A549 (cell line): ENCODE results near the gene CREB3L1. TPM values are rescaled to one million over a fixed set of nuclear protein-coding genes. Genes with fewer than 3 reads are reported as not detected.
A peak's percentile ranks its signal among the peaks of the same experiment; 100 is the strongest.

Experiments
- ATAC-seq, 2 experiments: fragments of 200-7000 bp in 1 of 2; fragments of >200 bp in 1 of 2; cut with Nextera tagmentation in 1 of 2; cut with Tn5 transposase in 1 of 2; 3 replicates each; pipeline versions ENCODE4 v1.8.0 to v1.9.1; 2018 to 2020; ENCODE audit warnings: mild to moderate bottlenecking in 1 of 2, moderate library complexity in 1 of 2
- CTCF ChIA-PET: fragments of 300-600 bp; sonication (Branson Sonifier 250); formaldehyde crosslinking; extraction: SDS; loops from one replicate; lab custom pipeline; 2021; ENCODE audit warnings: antibody characterized with exemption, inconsistent platforms; lab: Yijun Ruan, JAX
- POLR2A ChIA-PET: fragments of 350-600 bp; formaldehyde crosslinking; extraction: SDS; loops from one replicate; lab custom pipeline; 2021; ENCODE audit warnings: antibody characterized with exemption, inconsistent platforms; lab: Yijun Ruan, JAX
- DNase-seq, 2 experiments: peaks; one replicate each; pipeline versions ENCODE4 v3.0.0 to v3.0.0-alpha.2; 2011 to 2016; ENCODE audit warnings: low read depth in 1 of 2, low spot score in 1 of 2
- FAIRE-seq: peaks from 2 replicates; lab custom pipeline; 2011; peaks lifted over from hg19 to GRCh38; lab: Jason Lieb, UNC
- H3K27ac ChIP-seq, 2 experiments: fragments of >200 bp; sonication (Bioruptor Twin); formaldehyde crosslinking; 3 replicates each; pipeline ENCODE4 v1.5.1; 2016 to 2017
- H3K4me1 ChIP-seq: fragments of >200 bp; sonication (Bioruptor Twin); formaldehyde crosslinking; 3 replicates; pipeline ENCODE4 v1.6.1; 2016
- H3K4me2 ChIP-seq: fragments of >200 bp; sonication (Bioruptor Twin); formaldehyde crosslinking; 3 replicates; pipeline ENCODE4 v1.6.1; 2016
- H3K4me3 ChIP-seq: fragments of >200 bp; sonication (Bioruptor Twin); formaldehyde crosslinking; 3 replicates; pipeline ENCODE4 v1.5.1; 2016
- H3K9me3 ChIP-seq: fragments of >200 bp; sonication (Bioruptor Twin); formaldehyde crosslinking; 3 replicates; pipeline ENCODE4 v1.6.1; 2016
- CBX8 ChIP-seq: fragments of 200-600 bp; sonication (generic); IDR thresholded peaks from 2 replicates; pipeline ENCODE4 v1.6.1; 2016
- CEBPB ChIP-seq, 2 experiments: fragments of >200 bp in 1 of 2; sonication (Bioruptor Twin) in 1 of 2; formaldehyde crosslinking in 1 of 2; IDR thresholded peaks; 2 replicates each; pipeline ENCODE4 v1.6.1; 2012 to 2016
- CHD2 ChIP-seq: fragments of 150-350 bp; IDR thresholded peaks from 2 replicates; pipeline ENCODE4 v1.6.1; 2014; ENCODE audit warnings: low read length; ENCODE audit not compliant: partially characterized antibody
- E2F6 ChIP-seq: IDR thresholded peaks from 2 replicates; pipeline ENCODE4 v1.6.1; 2012; ENCODE audit warnings: low read depth, borderline replicate concordance
- EHMT2 ChIP-seq: fragments of 200-600 bp; sonication (generic); IDR thresholded peaks from 2 replicates; pipeline ENCODE4 v1.6.1; 2016; ENCODE audit warnings: antibody characterized with exemption, low read depth, mild to moderate bottlenecking, moderate library complexity
- ELK1 ChIP-seq: fragments of 150-350 bp; IDR thresholded peaks from 2 replicates; pipeline ENCODE4 v1.6.1; 2014; ENCODE audit warnings: low read depth, mild to moderate bottlenecking, low read length
- FOSB ChIP-seq: fragments of 250-450 bp; sonication (Bioruptor Pico); IDR thresholded peaks from 2 replicates; pipeline ENCODE4 v1.5.0; 2020; ENCODE audit warnings: mild to moderate bottlenecking, moderate library complexity
- FOSL2 ChIP-seq, 2 experiments: fragments of 450-650 bp in 1 of 2; fragments of >200 bp in 1 of 2; sonication (Bioruptor Twin) in 1 of 2; formaldehyde crosslinking; IDR thresholded peaks; 2 replicates each; pipeline versions ENCODE4 v1.5.0 to v1.6.1; 2016 to 2020; ENCODE audit warnings: mild to moderate bottlenecking in 1 of 2, moderate library complexity in 1 of 2
- FOXS1 ChIP-seq: fragments of 250-450 bp; sonication (Bioruptor Pico); IDR thresholded peaks from 2 replicates; pipeline ENCODE4 v1.5.0; 2020; ENCODE audit warnings: mild to moderate bottlenecking, moderate library complexity
- HDAC2 ChIP-seq: fragments of 200-600 bp; sonication (generic); IDR thresholded peaks from 2 replicates; pipeline ENCODE4 v1.6.1; 2016
- HOXB13 ChIP-seq: fragments of 250-450 bp; sonication (Bioruptor Pico); IDR thresholded peaks from 2 replicates; pipeline ENCODE4 v1.5.0; 2020; ENCODE audit warnings: low read depth, mild to moderate bottlenecking, moderate library complexity
- HOXB5 ChIP-seq: fragments of 250-450 bp; sonication (Bioruptor Pico); IDR thresholded peaks from 2 replicates; pipeline ENCODE4 v1.5.0; 2020; ENCODE audit warnings: mild to moderate bottlenecking, moderate library complexity
- JUNB ChIP-seq: fragments of >200 bp; sonication (Bioruptor Twin); formaldehyde crosslinking; IDR thresholded peaks from 2 replicates; pipeline ENCODE4 v1.6.1; 2016
- KDM5A ChIP-seq: fragments of 200-600 bp; sonication (generic); IDR thresholded peaks from 2 replicates; pipeline ENCODE4 v1.6.1; 2016; ENCODE audit warnings: antibody characterized with exemption, mild to moderate bottlenecking
- MAX ChIP-seq: IDR thresholded peaks from 2 replicates; pipeline ENCODE4 v1.6.1; 2012
- MYC ChIP-seq: IDR thresholded peaks from 2 replicates; pipeline ENCODE4 v1.6.1; 2012; ENCODE audit warnings: mild to moderate bottlenecking, inconsistent platforms, low read length, improper control_type of control experiment, borderline replicate concordance
- REST ChIP-seq: fragments of 200-600 bp; sonication (generic); IDR thresholded peaks from 2 replicates; pipeline ENCODE4 v1.6.1; 2016; ENCODE audit warnings: antibody characterized with exemption, mild to moderate bottlenecking, moderate library complexity
- SREBF2 ChIP-seq: fragments of 450-650 bp; IDR thresholded peaks from 2 replicates; pipeline ENCODE4 v1.6.1; 2014; ENCODE audit warnings: mild to moderate bottlenecking, moderate library complexity
- TFCP2L1 ChIP-seq: fragments of 250-450 bp; sonication (Bioruptor Pico); IDR thresholded peaks from 2 replicates; pipeline ENCODE4 v1.5.0; 2021; ENCODE audit warnings: mild to moderate bottlenecking
- TP53 ChIP-seq: fragments of 250-450 bp; sonication (Bioruptor Pico); IDR thresholded peaks from 2 replicates; pipeline ENCODE4 v1.5.0; 2021; ENCODE audit warnings: mild to moderate bottlenecking, moderate library complexity
- ZC3H11A ChIP-seq: fragments of 450-650 bp; IDR thresholded peaks from 2 replicates; pipeline ENCODE4 v1.6.1; 2014; ENCODE audit warnings: antibody characterized with exemption, mild to moderate bottlenecking
- ZNF302 ChIP-seq: fragments of 250-450 bp; sonication (Bioruptor Pico); IDR thresholded peaks from 2 replicates; pipeline ENCODE4 v1.9.0; 2021; ENCODE audit warnings: inconsistent platforms, mild to moderate bottlenecking, moderate library complexity
- WGBS: methylation state at CpG from one replicate; pipeline ENCODE4 v1.1.6; 2017; ENCODE audit errors: missing lambda C conversion rate; 5-methylcytosine and 5-hydroxymethylcytosine counted together
- polyA plus RNA-seq, 4 experiments: library from polyadenylated mRNA; depleted of rRNA in 3 of 4; stranded (reverse); fragments of >200 nt; fragmentation: RNase III in 1 of 4; extraction: RNeasy Plus Mini Kit Qiagen cat#74134 plus additional on column Dnase treatment in 1 of 4; gene quantifications; 2 replicates in 3 of 4; 3 replicates in 1 of 4; pipeline ENCODE4 v1.2.3, GENCODE V29; 2011 to 2017
- TF ChIP-seq, protein P1 (sequence below): fragments of >200 bp; sonication (Bioruptor Twin); formaldehyde crosslinking; IDR thresholded peaks from 3 replicates; pipeline ENCODE4 v1.6.1; 2016
- TF ChIP-seq, protein P2 (sequence below): fragments of 250-450 bp; sonication (Bioruptor Pico); IDR thresholded peaks from 2 replicates; pipeline ENCODE4 v1.5.0; 2020; ENCODE audit warnings: low read depth, mild to moderate bottlenecking, moderate library complexity

Gene CREB3L1
- polyA plus RNA-seq, 2 of the 4 experiments (the other 2 are of a cell fraction) = 0.61 to 2.3 TPM

DNA sequence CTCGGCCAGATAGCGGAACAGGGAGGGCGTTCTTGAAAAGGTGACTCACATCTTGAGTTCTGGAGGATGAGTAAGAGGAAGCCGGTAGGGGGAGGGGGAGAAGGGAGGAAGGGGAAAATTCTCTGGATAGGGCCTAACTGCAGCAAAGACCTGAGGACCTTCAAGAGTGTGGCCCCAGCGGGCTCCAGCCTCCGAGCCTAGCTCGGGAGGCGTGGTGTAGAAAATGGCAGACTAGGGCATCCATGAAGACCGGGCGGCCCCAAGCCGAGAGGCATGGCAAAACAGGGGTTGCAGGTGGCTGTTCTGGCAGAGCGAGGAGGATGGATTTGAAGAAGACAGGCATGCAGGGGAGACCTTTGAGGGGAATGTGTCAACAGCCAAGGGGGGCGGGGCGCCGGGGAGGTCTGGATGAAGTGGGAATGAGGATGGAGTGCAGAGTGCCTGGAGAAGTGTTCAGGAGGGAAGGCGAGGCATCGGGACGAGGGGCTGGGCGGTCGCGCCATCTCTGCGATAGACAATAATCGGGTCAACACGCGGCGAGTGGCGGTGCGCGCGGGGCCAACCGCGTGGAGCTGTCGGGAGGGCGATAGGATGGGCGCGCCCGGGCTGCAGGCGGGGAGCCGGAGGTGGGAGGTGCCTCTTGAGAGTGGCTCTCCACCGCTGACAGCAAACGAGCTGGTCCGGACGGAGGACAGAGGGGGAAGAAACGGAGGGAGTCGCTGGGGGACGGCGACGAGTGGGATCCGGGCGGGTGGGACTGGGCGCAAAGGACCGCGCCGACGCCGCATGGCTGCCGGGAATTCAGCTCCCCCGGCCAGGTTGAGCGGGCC is 40.0 kb upstream of the CREB3L1 start (continued):
- TF ChIP-seq, protein P1, sequence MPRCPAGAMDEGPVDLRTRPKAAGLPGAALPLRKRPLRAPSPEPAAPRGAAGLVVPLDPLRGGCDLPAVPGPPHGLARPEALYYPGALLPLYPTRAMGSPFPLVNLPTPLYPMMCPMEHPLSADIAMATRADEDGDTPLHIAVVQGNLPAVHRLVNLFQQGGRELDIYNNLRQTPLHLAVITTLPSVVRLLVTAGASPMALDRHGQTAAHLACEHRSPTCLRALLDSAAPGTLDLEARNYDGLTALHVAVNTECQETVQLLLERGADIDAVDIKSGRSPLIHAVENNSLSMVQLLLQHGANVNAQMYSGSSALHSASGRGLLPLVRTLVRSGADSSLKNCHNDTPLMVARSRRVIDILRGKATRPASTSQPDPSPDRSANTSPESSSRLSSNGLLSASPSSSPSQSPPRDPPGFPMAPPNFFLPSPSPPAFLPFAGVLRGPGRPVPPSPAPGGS = 0 out of 3 replicates have a peak, but pooled peaks have one; percentile 46
- TF ChIP-seq FOSL2 (IDR thresholded peaks at IDR 0.05) = peak; percentile 81; the same call in 1 of the 2 replicates
- TF ChIP-seq FOSL2 (CRISPR knock-in tag; IDR thresholded peaks at IDR 0.05) = peak; percentile 93
- TF ChIP-seq ZC3H11A = no peak
- TF ChIP-seq E2F6 = peak; percentile 78
- TF ChIP-seq SREBF2 = no peak

DNA sequence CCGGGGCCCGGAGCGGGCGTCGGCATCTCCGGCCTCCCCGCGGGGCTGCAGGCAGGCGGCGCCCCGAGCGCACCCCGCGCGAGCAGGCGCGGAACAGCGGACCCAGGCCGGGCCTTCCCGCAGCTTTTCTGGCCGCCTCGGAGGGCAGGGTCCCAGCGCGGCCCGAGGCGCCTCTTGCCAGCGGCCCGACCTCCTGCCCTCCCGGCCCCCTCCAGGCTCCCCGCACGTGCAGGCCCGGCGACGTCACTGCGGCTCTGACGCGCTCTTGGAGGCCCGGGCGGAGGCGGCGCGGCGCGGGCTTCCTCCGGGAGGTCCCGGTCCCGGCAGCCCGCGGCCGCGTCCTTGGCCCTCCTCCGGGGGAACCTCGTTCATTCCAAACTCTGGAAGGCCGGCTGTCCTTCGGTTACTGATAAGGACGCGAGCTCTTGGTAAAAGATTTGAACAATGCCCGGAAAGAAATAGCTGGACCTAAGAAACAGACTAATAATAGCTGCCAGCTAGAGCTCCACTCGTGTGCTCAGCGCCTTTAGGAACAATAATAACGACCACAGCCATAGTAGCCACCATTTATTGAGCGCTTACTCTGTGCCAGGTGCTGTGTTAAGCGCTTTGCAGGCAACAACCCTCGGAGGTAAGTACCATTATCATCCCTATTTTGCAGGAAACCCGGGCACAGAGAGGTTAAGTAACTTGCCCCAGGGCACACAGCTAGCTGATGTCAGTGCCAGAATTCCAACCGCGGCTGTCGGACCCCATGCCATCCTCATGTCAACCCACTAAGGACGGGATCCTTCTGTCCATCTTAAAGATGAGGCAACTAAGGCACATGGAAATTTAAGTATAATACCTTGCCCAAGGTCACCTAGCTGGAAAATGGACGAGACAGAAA is 39.1 kb upstream of the CREB3L1 start:
- H3K4me1 ChIP-seq = peaks cover 31% of the 10 kb centered on the region
- ATAC-seq = peak; percentile 59 to 60
- peak; percentile 60 to 77 for DNase-seq
- peak overlapping the region; percentile 53 for H3K4me3 ChIP-seq
- peak overlapping the region; percentile 78 to 89 for H3K27ac ChIP-seq
- no peak for FAIRE-seq
- H3K4me2 ChIP-seq = peak overlapping the region; percentile 97
- WGBS = 2% methylated on average over 21 of the region's 70 CpGs
- ChIA-PET CTCF (interaction anchor here (0.7 to 17.1 kb wide), 37 partner anchors 7 to 343 kb away, joined by 3 to 872 read pairs (median 6); partner anchors contain the start of gene CREB3L1), POLR2A (interaction anchor here (0.6 to 3.3 kb wide), 7 partner anchors 10 to 118 kb away, joined by 3 to 16 read pairs (median 5); partner anchors contain the start of gene PHF21A)
- peaks cover 6% of the 10 kb centered on the region; the same call in 1 of the 3 replicates for H3K9me3 ChIP-seq
- TF ChIP-seq TP53 (CRISPR knock-in tag) (peak; percentile 31; the same call in 1 of the 2 replicates), HOXB13 (CRISPR knock-in tag) (no peak), HDAC2 (0 out of 2 replicates have a peak, but pooled peaks have one; percentile 79), KDM5A (no peak), CHD2 (no peak), MAX (peak; percentile 58), REST (no peak), ZC3H11A (no peak), MYC (no peak), EHMT2 (no peak), JUNB (no peak), TFCP2L1 (no peak), FOXS1 (CRISPR knock-in tag) (no peak), CEBPB (IDR thresholded peaks at IDR 0.05) (no peak), FOSB (CRISPR knock-in tag) (no peak), ZNF302 (no peak), HOXB5 (CRISPR knock-in tag) (peak; percentile 70; the same call in 1 of the 2 replicates), ELK1 (no peak), CBX8 (no peak)
- TF ChIP-seq, protein P1 = no peak
- TF ChIP-seq, protein P2, sequence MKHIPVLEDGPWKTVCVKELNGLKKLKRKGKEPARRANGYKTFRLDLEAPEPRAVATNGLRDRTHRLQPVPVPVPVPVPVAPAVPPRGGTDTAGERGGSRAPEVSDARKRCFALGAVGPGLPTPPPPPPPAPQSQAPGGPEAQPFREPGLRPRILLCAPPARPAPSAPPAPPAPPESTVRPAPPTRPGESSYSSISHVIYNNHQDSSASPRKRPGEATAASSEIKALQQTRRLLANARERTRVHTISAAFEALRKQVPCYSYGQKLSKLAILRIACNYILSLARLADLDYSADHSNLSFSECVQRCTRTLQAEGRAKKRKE (CRISPR knock-in tag) = peak; percentile 56; the same call in 1 of the 2 replicates
